DND-41 (cell line): ENCODE results near the gene PIK3R3.

Experiments
- CTCF ChIP-seq: IDR thresholded peaks from 2 replicates; pipeline ENCODE4 v1.5.1; 2012; ENCODE audit warnings: borderline replicate concordance, low read length, moderate library complexity, mild to moderate bottlenecking; ENCODE audit not compliant: poor library complexity, severe bottlenecking; ENCODE audit errors: extremely low read depth
- EZH2 ChIP-seq: IDR thresholded peaks from 3 replicates; pipeline ENCODE4 v1.6.1; 2012; ENCODE audit warnings: borderline replicate concordance, low read depth, mild to moderate bottlenecking, moderate library complexity, low read length, inconsistent platforms; ENCODE audit not compliant: severe bottlenecking

GRCh38 chr1:46159516-46159915 lies 27.1 kb upstream of the PIK3R3 start:
- TF ChIP-seq CTCF, result no peak
- no peak for TF ChIP-seq EZH2
